Measurements from ENCODE around the gene CEP170. TPM values are rescaled to one million over a fixed set of nuclear protein-coding genes. Genes with fewer than 3 reads are reported as not detected.

Gene CEP170
- total RNA-seq, 1 experiment from 2014 or later, result 55.2 TPM

DNA sequence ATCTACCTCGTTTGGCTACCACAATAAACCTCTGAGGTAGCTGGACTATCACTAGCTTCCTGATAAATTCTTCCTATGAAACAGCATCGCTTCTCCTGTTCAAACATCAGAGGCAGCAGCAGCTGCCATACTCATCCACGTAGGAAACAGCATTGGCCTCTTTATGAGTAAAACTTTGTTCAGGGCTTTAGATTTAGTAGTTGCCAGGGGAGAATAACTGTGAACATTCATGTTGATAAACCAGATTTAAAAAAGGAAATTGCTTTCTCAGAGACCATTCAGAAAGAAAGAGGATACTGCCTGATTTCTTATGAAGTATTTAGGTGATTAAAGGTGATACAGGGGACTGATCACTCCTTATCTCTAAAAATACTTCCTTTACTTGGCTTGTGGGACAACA, 7.2 kb downstream of the CEP170 start:
- DNase-seq (ENCODE audit: low read depth, low spot score), result no peak
- RAD21 ChIA-PET (ENCODE audit: low non-redundant PET in 1 of 2, low total read pairs in 2 of 2, uncharacterized antibody in 2 of 2, unreplicated experiment in 2 of 2), result no interaction called here
- H3K36me3 ChIP-seq (ENCODE audit: control insufficient read depth in 1 of 2, insufficient read depth in 2 of 2, low read length in 2 of 2), result no peaks in the 10 kb centered on the region
- H4K20me1 ChIP-seq (ENCODE audit: insufficient read depth), result no peaks in the 10 kb centered on the region; the same call in 1 of the 2 replicates
- CTCF ChIA-PET, result no interaction called here
- no TSS peak for BruUV-seq (replicated peaks)
- H3K79me2 ChIP-seq (ENCODE audit: insufficient read depth, low read length), result peaks cover 98% of the 10 kb centered on the region
- no peaks in the 10 kb centered on the region for H3K27me3 ChIP-seq (ENCODE audit: insufficient read depth, low read length)
- peaks cover 2 to 5% of the 10 kb centered on the region in 2 experiments; a peak in 2 of 4 replicates for H3K4me1 ChIP-seq (ENCODE audit: control insufficient read depth in 1 of 2, insufficient read depth in 2 of 2, low read length in 2 of 2)
- H3K9me2 ChIP-seq (ENCODE audit: insufficient read depth), result no peaks in the 10 kb centered on the region
- POLR2A ChIA-PET, result no interaction called here
- H3K4me3 ChIP-seq (replicated peaks in 1 of 2; ENCODE audit: low read depth in 1 of 2, low read length in 2 of 2), result no peak overlapping the region
- no peak overlapping the region for H3K9ac ChIP-seq (ENCODE audit: low read length)
- intact Hi-C loops (cut with micrococcal nuclease), result no loop called here
- no peak overlapping the region for H3K27ac ChIP-seq (ENCODE audit: low read depth, low read length)
- TF ChIP-seq POLR2A (IDR thresholded peaks at IDR 0.05; ENCODE audit: borderline replicate concordance, extremely low read depth, insufficient read depth, insufficient read length), result no peak
- no peak for TF ChIP-seq SP1 (IDR thresholded peaks at IDR 0.05; ENCODE audit: low read depth)
- no peak for TF ChIP-seq POLR2AphosphoS5 (IDR thresholded peaks at IDR 0.05; ENCODE audit: low read depth, low read length)
- TF ChIP-seq JUND (IDR thresholded peaks at IDR 0.05), result no peak
- TF ChIP-seq, protein P1, sequence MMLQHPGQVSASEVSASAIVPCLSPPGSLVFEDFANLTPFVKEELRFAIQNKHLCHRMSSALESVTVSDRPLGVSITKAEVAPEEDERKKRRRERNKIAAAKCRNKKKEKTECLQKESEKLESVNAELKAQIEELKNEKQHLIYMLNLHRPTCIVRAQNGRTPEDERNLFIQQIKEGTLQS (IDR thresholded peaks at IDR 0.05), result no peak
- no peak overlapping the region for H3K4me2 ChIP-seq (ENCODE audit: low read length)
- no peak overlapping the region for H2AFZ ChIP-seq (ENCODE audit: low read depth, low read length, poor library complexity, severe bottlenecking)
- ATAC-seq, result no peak
- no peaks in the 10 kb centered on the region for H3K9me3 ChIP-seq (ENCODE audit: control insufficient read depth in 1 of 2, insufficient read depth in 1 of 2, low read depth in 1 of 2, low read length in 2 of 2)

DNA sequence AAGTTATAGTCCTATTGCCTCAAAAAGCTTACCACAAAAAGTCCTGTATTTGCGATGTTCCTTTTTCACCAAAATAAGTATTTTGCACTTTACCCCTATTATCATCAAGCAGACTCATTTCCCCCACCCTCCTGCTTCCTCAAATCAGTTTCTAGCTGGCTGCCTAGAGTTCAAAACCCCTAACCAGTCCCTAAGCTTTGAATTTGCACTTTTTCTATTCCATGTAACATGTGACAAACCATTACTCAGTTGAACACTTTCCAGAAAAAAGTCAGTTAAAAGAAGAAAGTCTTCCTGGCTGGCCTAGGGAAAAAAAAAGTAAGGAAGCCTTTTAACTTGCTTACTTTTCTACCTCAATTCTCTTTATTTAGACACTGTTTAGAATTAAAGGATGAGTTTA, 8.2 kb downstream of the CEP170 start:
- DNase-seq (ENCODE audit: low read depth, low spot score) (no peak), ATAC-seq (no peak)
- intact Hi-C loops (cut with micrococcal nuclease), result no loop called here
- H2AFZ ChIP-seq (ENCODE audit: low read depth, low read length, poor library complexity, severe bottlenecking), result no peak overlapping the region
- ChIA-PET RAD21 (ENCODE audit: low non-redundant PET in 1 of 2, low total read pairs in 2 of 2, uncharacterized antibody in 2 of 2, unreplicated experiment in 2 of 2) (no interaction called here), POLR2A (interaction anchor here (1.9 kb wide), 1 partner anchor 8 kb away, joined by 4 read pairs; the partner anchor contains the start of genes CEP170 and SDCCAG8), CTCF (no interaction called here)
- 0 out of 4 replicates have a peak, but pooled peaks cover 0 to 5% of the 10 kb centered on the region in 2 experiments for H3K4me1 ChIP-seq (ENCODE audit: control insufficient read depth in 1 of 2, insufficient read depth in 2 of 2, low read length in 2 of 2)
- H3K4me2 ChIP-seq (ENCODE audit: low read length), result no peak overlapping the region
- H3K27ac ChIP-seq (ENCODE audit: low read depth, low read length), result no peak overlapping the region
- H3K36me3 ChIP-seq (ENCODE audit: control insufficient read depth in 1 of 2, insufficient read depth in 2 of 2, low read length in 2 of 2), result no peaks in the 10 kb centered on the region
- no peak overlapping the region for H3K9ac ChIP-seq (ENCODE audit: low read length)
- H3K79me2 ChIP-seq (ENCODE audit: insufficient read depth, low read length), result peaks cover 96% of the 10 kb centered on the region
- TF ChIP-seq ZNF274 (IDR thresholded peaks at IDR 0.05; ENCODE audit: low read depth, low read length) (no peak), ELF1 (IDR thresholded peaks at IDR 0.05; ENCODE audit: borderline replicate concordance, low read depth) (no peak), RAD21 (IDR thresholded peaks at IDR 0.05; ENCODE audit: low read depth) (no peak), TCF7L2 (IDR thresholded peaks at IDR 0.05; ENCODE audit: borderline replicate concordance, extremely low read depth, insufficient read depth, insufficient read length) (no peak), CEBPB (IDR thresholded peaks at IDR 0.05; ENCODE audit: low read depth) (no peak), SP1 (IDR thresholded peaks at IDR 0.05; ENCODE audit: low read depth) (no peak), SRF (IDR thresholded peaks at IDR 0.05; ENCODE audit: low read depth) (no peak), SIN3A (IDR thresholded peaks at IDR 0.05; ENCODE audit: low read depth) (no peak), CBX3 (IDR thresholded peaks at IDR 0.05; ENCODE audit: low read depth) (no peak), JUND (IDR thresholded peaks at IDR 0.05) (no peak), EZH2 (IDR thresholded peaks at IDR 0.05) (no peak), EGR1 (IDR thresholded peaks at IDR 0.05; ENCODE audit: low read depth) (no peak), POLR2A (IDR thresholded peaks at IDR 0.05; ENCODE audit: borderline replicate concordance, extremely low read depth, insufficient read depth, insufficient read length) (no peak)
- TF ChIP-seq, protein P2, sequence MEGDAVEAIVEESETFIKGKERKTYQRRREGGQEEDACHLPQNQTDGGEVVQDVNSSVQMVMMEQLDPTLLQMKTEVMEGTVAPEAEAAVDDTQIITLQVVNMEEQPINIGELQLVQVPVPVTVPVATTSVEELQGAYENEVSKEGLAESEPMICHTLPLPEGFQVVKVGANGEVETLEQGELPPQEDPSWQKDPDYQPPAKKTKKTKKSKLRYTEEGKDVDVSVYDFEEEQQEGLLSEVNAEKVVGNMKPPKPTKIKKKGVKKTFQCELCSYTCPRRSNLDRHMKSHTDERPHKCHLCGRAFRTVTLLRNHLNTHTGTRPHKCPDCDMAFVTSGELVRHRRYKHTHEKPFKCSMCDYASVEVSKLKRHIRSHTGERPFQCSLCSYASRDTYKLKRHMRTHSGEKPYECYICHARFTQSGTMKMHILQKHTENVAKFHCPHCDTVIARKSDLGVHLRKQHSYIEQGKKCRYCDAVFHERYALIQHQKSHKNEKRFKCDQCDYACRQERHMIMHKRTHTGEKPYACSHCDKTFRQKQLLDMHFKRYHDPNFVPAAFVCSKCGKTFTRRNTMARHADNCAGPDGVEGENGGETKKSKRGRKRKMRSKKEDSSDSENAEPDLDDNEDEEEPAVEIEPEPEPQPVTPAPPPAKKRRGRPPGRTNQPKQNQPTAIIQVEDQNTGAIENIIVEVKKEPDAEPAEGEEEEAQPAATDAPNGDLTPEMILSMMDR (IDR thresholded peaks at IDR 0.05 in 2 of 3, conservative IDR thresholded peaks at IDR 0.05 in 1 of 3; ENCODE audit: borderline replicate concordance in 1 of 3, insufficient read depth in 1 of 3, low read depth in 2 of 3, low read length in 2 of 3), result no peak
- TF ChIP-seq, protein P3, sequence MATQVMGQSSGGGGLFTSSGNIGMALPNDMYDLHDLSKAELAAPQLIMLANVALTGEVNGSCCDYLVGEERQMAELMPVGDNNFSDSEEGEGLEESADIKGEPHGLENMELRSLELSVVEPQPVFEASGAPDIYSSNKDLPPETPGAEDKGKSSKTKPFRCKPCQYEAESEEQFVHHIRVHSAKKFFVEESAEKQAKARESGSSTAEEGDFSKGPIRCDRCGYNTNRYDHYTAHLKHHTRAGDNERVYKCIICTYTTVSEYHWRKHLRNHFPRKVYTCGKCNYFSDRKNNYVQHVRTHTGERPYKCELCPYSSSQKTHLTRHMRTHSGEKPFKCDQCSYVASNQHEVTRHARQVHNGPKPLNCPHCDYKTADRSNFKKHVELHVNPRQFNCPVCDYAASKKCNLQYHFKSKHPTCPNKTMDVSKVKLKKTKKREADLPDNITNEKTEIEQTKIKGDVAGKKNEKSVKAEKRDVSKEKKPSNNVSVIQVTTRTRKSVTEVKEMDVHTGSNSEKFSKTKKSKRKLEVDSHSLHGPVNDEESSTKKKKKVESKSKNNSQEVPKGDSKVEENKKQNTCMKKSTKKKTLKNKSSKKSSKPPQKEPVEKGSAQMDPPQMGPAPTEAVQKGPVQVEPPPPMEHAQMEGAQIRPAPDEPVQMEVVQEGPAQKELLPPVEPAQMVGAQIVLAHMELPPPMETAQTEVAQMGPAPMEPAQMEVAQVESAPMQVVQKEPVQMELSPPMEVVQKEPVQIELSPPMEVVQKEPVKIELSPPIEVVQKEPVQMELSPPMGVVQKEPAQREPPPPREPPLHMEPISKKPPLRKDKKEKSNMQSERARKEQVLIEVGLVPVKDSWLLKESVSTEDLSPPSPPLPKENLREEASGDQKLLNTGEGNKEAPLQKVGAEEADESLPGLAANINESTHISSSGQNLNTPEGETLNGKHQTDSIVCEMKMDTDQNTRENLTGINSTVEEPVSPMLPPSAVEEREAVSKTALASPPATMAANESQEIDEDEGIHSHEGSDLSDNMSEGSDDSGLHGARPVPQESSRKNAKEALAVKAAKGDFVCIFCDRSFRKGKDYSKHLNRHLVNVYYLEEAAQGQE (IDR thresholded peaks at IDR 0.05; ENCODE audit: low read depth), result no peak
- H4K20me1 ChIP-seq (ENCODE audit: insufficient read depth), result no peaks in the 10 kb centered on the region; the same call in 1 of the 2 replicates
- H3K9me3 ChIP-seq (ENCODE audit: control insufficient read depth in 1 of 2, insufficient read depth in 1 of 2, low read depth in 1 of 2, low read length in 2 of 2), result no peaks in the 10 kb centered on the region
- no peaks in the 10 kb centered on the region for H3K9me2 ChIP-seq (ENCODE audit: insufficient read depth)
- BruUV-seq (replicated peaks), result no TSS peak
- no peaks in the 10 kb centered on the region for H3K27me3 ChIP-seq (ENCODE audit: insufficient read depth, low read length)
- H3K4me3 ChIP-seq (replicated peaks in 1 of 2; ENCODE audit: low read depth in 1 of 2, low read length in 2 of 2), result no peak overlapping the region
